WTC11 (cell line): Measurements from ENCODE around the gene BNIP2. TPM values are rescaled to one million over a fixed set of nuclear protein-coding genes. Genes with fewer than 3 reads are reported as not detected.

ENCODE experiments used
- ATAC-seq: fragments of 200-7000 bp; cut with Tn5 transposase; 2 replicates; pipeline ENCODE4 v1.10.0; 2021; ENCODE audit warnings: mild to moderate bottlenecking, moderate library complexity
- CTCF ChIA-PET: fragments of 300-600 bp; sonication (Branson Sonifier 250); formaldehyde crosslinking; loops from one replicate; lab custom pipeline; 2021; ENCODE audit warnings: antibody characterized with exemption; lab: Charles Lee
- POLR2A ChIA-PET: fragments of 350-600 bp; sonication (Branson Sonifier 250); formaldehyde crosslinking; loops from one replicate; lab custom pipeline; 2021; ENCODE audit warnings: antibody characterized with exemption; lab: Charles Lee
- DNase-seq: peaks from one replicate; pipeline ENCODE4 v3.0.0; 2021; ENCODE audit warnings: low spot score
- H3K27ac Mint-ChIP-seq: 2 replicates; pipeline ENCODE4 v1.8.0; 2021; ENCODE audit warnings: mixed read lengths
- H3K27me3 Mint-ChIP-seq: 2 replicates; pipeline ENCODE4 v1.8.0; 2021; ENCODE audit warnings: low read depth, mild to moderate bottlenecking, moderate library complexity, mixed read lengths
- H3K36me3 Mint-ChIP-seq: 2 replicates; pipeline ENCODE4 v1.8.0; 2021; ENCODE audit warnings: mixed read lengths
- H3K4me1 Mint-ChIP-seq: 2 replicates; pipeline ENCODE4 v1.8.0; 2022; ENCODE audit warnings: mixed read lengths
- H3K4me3 Mint-ChIP-seq: 2 replicates; pipeline ENCODE4 v1.8.0; 2021; ENCODE audit warnings: mild to moderate bottlenecking, moderate library complexity, mixed read lengths
- H3K9me3 Mint-ChIP-seq: 2 replicates; pipeline ENCODE4 v1.8.0; 2021; ENCODE audit warnings: mixed read lengths
- CREB1 ChIP-seq: sonication (generic); formaldehyde crosslinking; IDR thresholded peaks from 2 replicates; pipeline ENCODE4 v1.8.0; 2023; ENCODE audit warnings: mild to moderate bottlenecking, missing genetic modification reagents
- ELF4 ChIP-seq: sonication (generic); formaldehyde crosslinking; IDR thresholded peaks from 2 replicates; pipeline ENCODE4 v1.8.1; 2022; ENCODE audit warnings: low read depth, mild to moderate bottlenecking, moderate library complexity, missing genetic modification reagents
- EMX1 ChIP-seq: fragments of 250-450 bp; sonication (Bioruptor Pico); IDR thresholded peaks from 2 replicates; pipeline ENCODE4 v1.8.0; 2021; ENCODE audit warnings: mild to moderate bottlenecking
- ESRRA ChIP-seq: sonication (generic); formaldehyde crosslinking; IDR thresholded peaks from 2 replicates; pipeline ENCODE4 v1.8.1; 2022; ENCODE audit warnings: mild to moderate bottlenecking, missing genetic modification reagents, borderline replicate concordance
- GTF2I ChIP-seq: fragments of 250-450 bp; sonication (Bioruptor Pico); conservative IDR thresholded peaks from 2 replicates; pipeline ENCODE4 v1.4.0; 2021; ENCODE audit warnings: mild to moderate bottlenecking
- JUN ChIP-seq: sonication (generic); formaldehyde crosslinking; IDR thresholded peaks from 2 replicates; pipeline ENCODE4 v1.8.0; 2023; ENCODE audit warnings: mild to moderate bottlenecking, missing genetic modification reagents
- MYBL2 ChIP-seq: sonication (generic); formaldehyde crosslinking; IDR thresholded peaks from 2 replicates; pipeline ENCODE4 v1.8.1; 2023; ENCODE audit warnings: mild to moderate bottlenecking, moderate library complexity, missing genetic modification reagents
- SMAD3 ChIP-seq: sonication (generic); formaldehyde crosslinking; IDR thresholded peaks from 2 replicates; pipeline ENCODE4 v1.8.0; 2022; ENCODE audit warnings: missing genetic modification reagents, mild to moderate bottlenecking, borderline replicate concordance
- ZNF121 ChIP-seq: sonication (generic); formaldehyde crosslinking; IDR thresholded peaks from 2 replicates; pipeline ENCODE4 v1.8.0; 2023; ENCODE audit warnings: missing genetic modification reagents
- ZNF138 ChIP-seq: sonication (generic); formaldehyde crosslinking; conservative IDR thresholded peaks from 2 replicates; pipeline ENCODE4 v1.8.1; 2022; ENCODE audit warnings: mild to moderate bottlenecking, moderate library complexity, missing genetic modification reagents
- ZNF219 ChIP-seq: sonication (generic); formaldehyde crosslinking; IDR thresholded peaks from 2 replicates; pipeline ENCODE4 v1.8.0; 2023; ENCODE audit warnings: missing genetic modification reagents, mild to moderate bottlenecking, borderline replicate concordance
- ZNF263 ChIP-seq: sonication (generic); formaldehyde crosslinking; IDR thresholded peaks from 2 replicates; pipeline ENCODE4 v1.8.1; 2022; ENCODE audit warnings: low read depth, mild to moderate bottlenecking, moderate library complexity, missing genetic modification reagents
- ZNF317 ChIP-seq: sonication (generic); formaldehyde crosslinking; IDR thresholded peaks from 2 replicates; pipeline ENCODE4 v1.8.1; 2023; ENCODE audit warnings: low read depth, mild to moderate bottlenecking, moderate library complexity, missing genetic modification reagents, borderline replicate concordance
- ZNF396 ChIP-seq: fragments of 250-450 bp; sonication (Bioruptor Pico); IDR thresholded peaks from 2 replicates; pipeline ENCODE4 v1.8.0; 2021; ENCODE audit warnings: mild to moderate bottlenecking, moderate library complexity, borderline replicate concordance
- total RNA-seq: library from RNA; stranded (reverse); gene quantifications from 3 replicates; pipeline ENCODE4 v1.2.3, GENCODE V29; 2021
- TF ChIP-seq, protein P1 (sequence below): fragments of 200-600 bp; IDR thresholded peaks from 2 replicates; pipeline ENCODE4 v1.8.0; 2022; ENCODE audit warnings: antibody characterized with exemption
- TF ChIP-seq, protein P2 (sequence below): fragments of 250-450 bp; sonication (Bioruptor Pico); IDR thresholded peaks from 2 replicates; pipeline ENCODE4 v1.9.0; 2021; ENCODE audit warnings: moderate library complexity, mild to moderate bottlenecking, inconsistent platforms, borderline replicate concordance
- TF ChIP-seq, protein P3 (sequence below): sonication (generic); formaldehyde crosslinking; IDR thresholded peaks from 2 replicates; pipeline ENCODE4 v1.8.0; 2023; ENCODE audit warnings: mild to moderate bottlenecking, missing genetic modification reagents
- TF ChIP-seq, protein P4 (sequence below): fragments of 250-450 bp; sonication (Bioruptor Pico); conservative IDR thresholded peaks from 2 replicates; pipeline ENCODE4 v1.9.0; 2021; ENCODE audit warnings: mild to moderate bottlenecking
- TF ChIP-seq, protein P5 (sequence below): fragments of 250-450 bp; sonication (Bioruptor Pico); IDR thresholded peaks from 2 replicates; pipeline ENCODE4 v1.9.0; 2021; ENCODE audit warnings: mild to moderate bottlenecking
- TF ChIP-seq, protein P6 (sequence below): sonication (generic); formaldehyde crosslinking; IDR thresholded peaks from 2 replicates; pipeline ENCODE4 v1.8.0; 2023; ENCODE audit warnings: missing genetic modification reagents, mild to moderate bottlenecking, borderline replicate concordance
- TF ChIP-seq, protein P7 (sequence below): sonication (generic); formaldehyde crosslinking; IDR thresholded peaks from 2 replicates; pipeline ENCODE4 v1.8.1; 2023; ENCODE audit warnings: mild to moderate bottlenecking, missing genetic modification reagents, moderate library complexity

Gene BNIP2
- total RNA-seq, 1 experiment from 2014 or later = 40.3 TPM

DNA sequence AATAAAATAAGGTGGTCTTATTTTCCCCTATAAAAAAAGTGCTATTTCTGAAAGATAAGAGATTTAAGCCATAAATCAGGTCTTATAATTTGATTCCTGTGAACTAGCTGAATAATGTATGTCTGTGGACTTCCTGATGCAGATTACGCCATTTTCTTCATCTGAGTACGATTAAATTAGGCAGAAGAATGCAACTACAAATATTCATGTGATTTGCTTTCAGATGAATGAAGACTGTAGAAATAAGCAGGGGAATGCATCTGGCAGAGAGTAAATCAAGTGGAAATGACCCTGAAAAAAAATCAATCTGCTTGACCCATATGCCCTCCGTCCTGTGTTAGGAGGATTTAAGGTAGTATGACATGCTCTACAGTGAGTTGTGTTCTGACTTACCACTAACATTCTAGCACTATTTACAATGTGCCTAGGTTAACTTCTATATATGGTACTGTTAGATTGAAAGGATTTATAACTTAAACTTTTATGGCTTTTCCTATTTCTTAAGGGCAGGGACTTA lies 14.7 kb downstream of the BNIP2 start (continued):
- TF ChIP-seq, protein P1, sequence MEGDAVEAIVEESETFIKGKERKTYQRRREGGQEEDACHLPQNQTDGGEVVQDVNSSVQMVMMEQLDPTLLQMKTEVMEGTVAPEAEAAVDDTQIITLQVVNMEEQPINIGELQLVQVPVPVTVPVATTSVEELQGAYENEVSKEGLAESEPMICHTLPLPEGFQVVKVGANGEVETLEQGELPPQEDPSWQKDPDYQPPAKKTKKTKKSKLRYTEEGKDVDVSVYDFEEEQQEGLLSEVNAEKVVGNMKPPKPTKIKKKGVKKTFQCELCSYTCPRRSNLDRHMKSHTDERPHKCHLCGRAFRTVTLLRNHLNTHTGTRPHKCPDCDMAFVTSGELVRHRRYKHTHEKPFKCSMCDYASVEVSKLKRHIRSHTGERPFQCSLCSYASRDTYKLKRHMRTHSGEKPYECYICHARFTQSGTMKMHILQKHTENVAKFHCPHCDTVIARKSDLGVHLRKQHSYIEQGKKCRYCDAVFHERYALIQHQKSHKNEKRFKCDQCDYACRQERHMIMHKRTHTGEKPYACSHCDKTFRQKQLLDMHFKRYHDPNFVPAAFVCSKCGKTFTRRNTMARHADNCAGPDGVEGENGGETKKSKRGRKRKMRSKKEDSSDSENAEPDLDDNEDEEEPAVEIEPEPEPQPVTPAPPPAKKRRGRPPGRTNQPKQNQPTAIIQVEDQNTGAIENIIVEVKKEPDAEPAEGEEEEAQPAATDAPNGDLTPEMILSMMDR = no peak
- TF ChIP-seq, protein P2, sequence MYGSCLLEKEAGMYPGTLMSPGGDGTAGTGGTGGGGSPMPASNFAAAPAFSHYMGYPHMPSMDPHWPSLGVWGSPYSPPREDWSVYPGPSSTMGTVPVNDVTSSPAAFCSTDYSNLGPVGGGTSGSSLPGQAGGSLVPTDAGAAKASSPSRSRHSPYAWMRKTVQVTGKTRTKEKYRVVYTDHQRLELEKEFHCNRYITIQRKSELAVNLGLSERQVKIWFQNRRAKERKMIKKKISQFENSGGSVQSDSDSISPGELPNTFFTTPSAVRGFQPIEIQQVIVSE (CRISPR knock-in tag) = no peak
- TF ChIP-seq ZNF138 (CRISPR knock-in tag) (no peak), JUN (CRISPR knock-in tag) (no peak), ZNF396 (CRISPR knock-in tag) (no peak)
- TF ChIP-seq, protein P3, sequence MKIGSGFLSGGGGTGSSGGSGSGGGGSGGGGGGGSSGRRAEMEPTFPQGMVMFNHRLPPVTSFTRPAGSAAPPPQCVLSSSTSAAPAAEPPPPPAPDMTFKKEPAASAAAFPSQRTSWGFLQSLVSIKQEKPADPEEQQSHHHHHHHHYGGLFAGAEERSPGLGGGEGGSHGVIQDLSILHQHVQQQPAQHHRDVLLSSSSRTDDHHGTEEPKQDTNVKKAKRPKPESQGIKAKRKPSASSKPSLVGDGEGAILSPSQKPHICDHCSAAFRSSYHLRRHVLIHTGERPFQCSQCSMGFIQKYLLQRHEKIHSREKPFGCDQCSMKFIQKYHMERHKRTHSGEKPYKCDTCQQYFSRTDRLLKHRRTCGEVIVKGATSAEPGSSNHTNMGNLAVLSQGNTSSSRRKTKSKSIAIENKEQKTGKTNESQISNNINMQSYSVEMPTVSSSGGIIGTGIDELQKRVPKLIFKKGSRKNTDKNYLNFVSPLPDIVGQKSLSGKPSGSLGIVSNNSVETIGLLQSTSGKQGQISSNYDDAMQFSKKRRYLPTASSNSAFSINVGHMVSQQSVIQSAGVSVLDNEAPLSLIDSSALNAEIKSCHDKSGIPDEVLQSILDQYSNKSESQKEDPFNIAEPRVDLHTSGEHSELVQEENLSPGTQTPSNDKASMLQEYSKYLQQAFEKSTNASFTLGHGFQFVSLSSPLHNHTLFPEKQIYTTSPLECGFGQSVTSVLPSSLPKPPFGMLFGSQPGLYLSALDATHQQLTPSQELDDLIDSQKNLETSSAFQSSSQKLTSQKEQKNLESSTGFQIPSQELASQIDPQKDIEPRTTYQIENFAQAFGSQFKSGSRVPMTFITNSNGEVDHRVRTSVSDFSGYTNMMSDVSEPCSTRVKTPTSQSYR (CRISPR knock-in tag) = no peak

DNA sequence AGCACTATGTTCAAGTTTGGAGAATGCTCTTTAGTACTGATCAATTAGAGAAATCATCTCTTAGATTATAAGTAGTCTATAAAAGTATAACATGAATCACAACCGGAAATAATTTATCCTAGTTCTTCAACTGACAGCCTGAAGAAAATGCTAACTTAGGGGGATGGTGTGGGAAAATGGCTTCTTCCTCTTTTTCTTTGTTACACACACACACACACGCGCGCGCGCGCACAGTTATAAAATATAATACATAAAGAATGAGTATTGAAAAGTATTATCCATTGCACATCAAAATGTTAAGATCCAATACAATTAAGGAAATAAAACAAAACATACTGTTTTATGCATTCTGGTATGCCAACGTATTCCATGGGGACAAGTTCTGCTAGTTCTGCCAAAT lies 20.6 kb downstream of the BNIP2 start:
- H3K27ac Mint-ChIP-seq = no peak overlapping the region
- H3K9me3 Mint-ChIP-seq = no peaks in the 10 kb centered on the region
- H3K4me3 Mint-ChIP-seq = no peak overlapping the region
- H3K36me3 Mint-ChIP-seq = peaks cover 42% of the 10 kb centered on the region
- ATAC-seq (no peak), DNase-seq (no peak)
- no peaks in the 10 kb centered on the region for H3K4me1 Mint-ChIP-seq
- no peaks in the 10 kb centered on the region for H3K27me3 Mint-ChIP-seq
- POLR2A ChIA-PET = no interaction called here
- TF ChIP-seq SMAD3 (CRISPR knock-in tag) = no peak
- TF ChIP-seq, protein P4, sequence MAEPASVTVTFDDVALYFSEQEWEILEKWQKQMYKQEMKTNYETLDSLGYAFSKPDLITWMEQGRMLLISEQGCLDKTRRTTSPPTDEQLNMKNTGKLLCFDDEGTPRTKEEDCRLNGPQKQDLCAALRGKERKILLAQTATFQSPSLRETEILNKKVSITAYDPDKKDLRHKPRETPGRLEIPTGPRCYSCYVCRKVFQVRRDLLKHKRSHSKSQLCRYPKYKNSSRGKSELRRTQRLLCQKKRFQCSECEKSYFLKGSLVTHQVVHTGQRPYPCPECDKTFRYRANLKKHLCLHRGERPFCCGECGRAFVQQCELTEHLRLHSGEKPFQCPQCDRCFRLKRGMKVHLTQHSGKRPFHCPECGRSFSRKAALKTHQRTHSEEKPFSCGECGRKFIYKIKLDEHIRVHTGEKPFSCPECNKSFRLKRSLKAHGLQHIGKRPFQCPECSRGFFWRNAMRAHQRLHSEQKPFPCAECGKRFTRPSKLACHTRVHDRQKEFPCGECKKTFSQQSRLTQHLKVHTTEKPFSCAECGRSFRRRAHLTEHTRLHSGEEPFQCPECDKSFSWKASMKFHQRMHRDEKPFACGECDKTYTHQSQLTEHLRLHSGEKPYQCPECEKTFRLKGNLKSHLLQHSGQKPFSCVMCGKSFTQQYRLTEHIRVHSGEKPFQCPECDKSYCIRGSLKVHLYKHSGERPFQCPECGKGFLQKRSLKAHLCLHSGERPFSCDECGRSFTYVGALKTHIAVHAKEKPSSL = no peak
- no peak for TF ChIP-seq EMX1 (CRISPR knock-in tag)
- TF ChIP-seq, protein P5, sequence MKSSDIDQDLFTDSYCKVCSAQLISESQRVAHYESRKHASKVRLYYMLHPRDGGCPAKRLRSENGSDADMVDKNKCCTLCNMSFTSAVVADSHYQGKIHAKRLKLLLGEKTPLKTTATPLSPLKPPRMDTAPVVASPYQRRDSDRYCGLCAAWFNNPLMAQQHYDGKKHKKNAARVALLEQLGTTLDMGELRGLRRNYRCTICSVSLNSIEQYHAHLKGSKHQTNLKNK (CRISPR knock-in tag) = no peak
- no peak for TF ChIP-seq GTF2I
- CTCF ChIA-PET = no interaction called here

DNA sequence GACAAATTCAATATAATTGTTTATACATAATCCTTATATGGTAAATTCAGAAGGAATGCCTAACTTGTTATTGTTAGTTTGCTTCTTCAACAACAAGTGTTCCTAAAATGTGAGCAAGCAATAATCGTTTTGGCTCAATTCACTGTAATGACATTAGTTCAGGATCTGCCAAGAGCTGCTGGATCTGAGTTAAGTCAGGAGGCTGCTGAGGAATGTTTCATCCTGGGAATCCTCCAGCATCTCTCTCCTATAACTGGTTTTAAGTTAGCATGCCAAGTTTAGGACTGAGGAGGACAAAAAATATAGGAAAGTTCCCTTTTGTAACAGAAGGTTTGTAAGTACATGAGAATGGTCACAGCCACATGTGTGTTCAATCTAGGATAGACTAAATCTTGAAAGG lies 26.9 kb downstream of the BNIP2 start:
- CTCF ChIA-PET = no interaction called here
- ATAC-seq (no peak), DNase-seq (no peak)
- POLR2A ChIA-PET = no interaction called here
- Mint-ChIP-seq H3K27me3 (no peaks in the 10 kb centered on the region), H3K4me3 (no peak overlapping the region), H3K9me3 (0 out of 2 replicates have a peak, but pooled peaks cover 3% of the 10 kb centered on the region), H3K4me1 (no peaks in the 10 kb centered on the region), H3K36me3 (peaks cover 25% of the 10 kb centered on the region), H3K27ac (no peak overlapping the region)
- TF ChIP-seq ZNF263 (CRISPR knock-in tag) (no peak), ZNF219 (CRISPR knock-in tag) (no peak), ELF4 (no peak), ESRRA (CRISPR knock-in tag) (no peak), CREB1 (no peak), ZNF317 (CRISPR knock-in tag) (no peak), ZNF121 (CRISPR knock-in tag) (no peak), SMAD3 (CRISPR knock-in tag) (no peak), MYBL2 (no peak)
- TF ChIP-seq, protein P6, sequence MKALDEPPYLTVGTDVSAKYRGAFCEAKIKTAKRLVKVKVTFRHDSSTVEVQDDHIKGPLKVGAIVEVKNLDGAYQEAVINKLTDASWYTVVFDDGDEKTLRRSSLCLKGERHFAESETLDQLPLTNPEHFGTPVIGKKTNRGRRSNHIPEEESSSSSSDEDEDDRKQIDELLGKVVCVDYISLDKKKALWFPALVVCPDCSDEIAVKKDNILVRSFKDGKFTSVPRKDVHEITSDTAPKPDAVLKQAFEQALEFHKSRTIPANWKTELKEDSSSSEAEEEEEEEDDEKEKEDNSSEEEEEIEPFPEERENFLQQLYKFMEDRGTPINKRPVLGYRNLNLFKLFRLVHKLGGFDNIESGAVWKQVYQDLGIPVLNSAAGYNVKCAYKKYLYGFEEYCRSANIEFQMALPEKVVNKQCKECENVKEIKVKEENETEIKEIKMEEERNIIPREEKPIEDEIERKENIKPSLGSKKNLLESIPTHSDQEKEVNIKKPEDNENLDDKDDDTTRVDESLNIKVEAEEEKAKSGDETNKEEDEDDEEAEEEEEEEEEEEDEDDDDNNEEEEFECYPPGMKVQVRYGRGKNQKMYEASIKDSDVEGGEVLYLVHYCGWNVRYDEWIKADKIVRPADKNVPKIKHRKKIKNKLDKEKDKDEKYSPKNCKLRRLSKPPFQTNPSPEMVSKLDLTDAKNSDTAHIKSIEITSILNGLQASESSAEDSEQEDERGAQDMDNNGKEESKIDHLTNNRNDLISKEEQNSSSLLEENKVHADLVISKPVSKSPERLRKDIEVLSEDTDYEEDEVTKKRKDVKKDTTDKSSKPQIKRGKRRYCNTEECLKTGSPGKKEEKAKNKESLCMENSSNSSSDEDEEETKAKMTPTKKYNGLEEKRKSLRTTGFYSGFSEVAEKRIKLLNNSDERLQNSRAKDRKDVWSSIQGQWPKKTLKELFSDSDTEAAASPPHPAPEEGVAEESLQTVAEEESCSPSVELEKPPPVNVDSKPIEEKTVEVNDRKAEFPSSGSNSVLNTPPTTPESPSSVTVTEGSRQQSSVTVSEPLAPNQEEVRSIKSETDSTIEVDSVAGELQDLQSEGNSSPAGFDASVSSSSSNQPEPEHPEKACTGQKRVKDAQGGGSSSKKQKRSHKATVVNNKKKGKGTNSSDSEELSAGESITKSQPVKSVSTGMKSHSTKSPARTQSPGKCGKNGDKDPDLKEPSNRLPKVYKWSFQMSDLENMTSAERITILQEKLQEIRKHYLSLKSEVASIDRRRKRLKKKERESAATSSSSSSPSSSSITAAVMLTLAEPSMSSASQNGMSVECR = no peak
- TF ChIP-seq, protein P7, sequence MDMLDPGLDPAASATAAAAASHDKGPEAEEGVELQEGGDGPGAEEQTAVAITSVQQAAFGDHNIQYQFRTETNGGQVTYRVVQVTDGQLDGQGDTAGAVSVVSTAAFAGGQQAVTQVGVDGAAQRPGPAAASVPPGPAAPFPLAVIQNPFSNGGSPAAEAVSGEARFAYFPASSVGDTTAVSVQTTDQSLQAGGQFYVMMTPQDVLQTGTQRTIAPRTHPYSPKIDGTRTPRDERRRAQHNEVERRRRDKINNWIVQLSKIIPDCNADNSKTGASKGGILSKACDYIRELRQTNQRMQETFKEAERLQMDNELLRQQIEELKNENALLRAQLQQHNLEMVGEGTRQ = no peak
